Lung (tissue), 12 donors: ENCODE measurements around the gene VEGFA. TPM values are rescaled to one million over a fixed set of nuclear protein-coding genes. Genes with fewer than 3 reads are reported as not detected.

Experiments
- ATAC-seq: fragments of 200-7000 bp; cut with Tn5 transposase; one replicate; pipeline ENCODE4 v1.9.1; 2020; ENCODE audit warnings: moderate number of reproducible peaks; ENCODE audit not compliant: insufficient read depth, low FRiP score
- DNase-seq, 3 donors: peaks; one replicate each; pipeline ENCODE4 v3.0.0-alpha.2; 2013 to 2017
- H3K27ac ChIP-seq, 2 donors: one replicate each; pipeline ENCODE4 v1.5.1; 2013; ENCODE audit warnings: mild to moderate bottlenecking in 2 of 2, moderate library complexity in 2 of 2, control low read depth in 1 of 2, inconsistent platforms in 1 of 2, low read depth in 1 of 2, low read length in 1 of 2
- H3K27me3 ChIP-seq, 3 donors: one replicate each; pipeline ENCODE4 v1.5.1; 2013; ENCODE audit warnings: low read length in 2 of 3; ENCODE audit not compliant: control insufficient read depth in 3 of 3, insufficient read depth in 3 of 3
- H3K36me3 ChIP-seq, 4 donors: one replicate each; pipeline ENCODE4 v1.5.1; 2013; ENCODE audit warnings: low read length in 4 of 4, mild to moderate bottlenecking in 1 of 4, moderate library complexity in 1 of 4; ENCODE audit not compliant: control insufficient read depth in 4 of 4, insufficient read depth in 4 of 4
- H3K4me1 ChIP-seq, 5 donors: one replicate each; pipeline ENCODE4 v1.5.1; 2013; ENCODE audit warnings: low read length in 5 of 5, mild to moderate bottlenecking in 2 of 5, moderate library complexity in 1 of 5; ENCODE audit not compliant: control insufficient read depth in 5 of 5, insufficient read depth in 5 of 5
- H3K4me3 ChIP-seq: one replicate; pipeline ENCODE4 v1.5.1; 2013; ENCODE audit warnings: mild to moderate bottlenecking, control low read depth, moderate library complexity
- H3K9ac ChIP-seq, 2 donors: one replicate each; pipeline ENCODE4 v1.5.1; 2013; ENCODE audit warnings: low read length in 2 of 2, control low read depth in 1 of 2; ENCODE audit not compliant: insufficient read depth in 1 of 2
- H3K9me3 ChIP-seq, 4 donors: one replicate each; pipeline ENCODE4 v1.5.1; 2013; ENCODE audit warnings: low read length in 3 of 4, mild to moderate bottlenecking in 1 of 4, moderate library complexity in 1 of 4; ENCODE audit not compliant: control insufficient read depth in 4 of 4, insufficient read depth in 3 of 4
- CTCF ChIP-seq: IDR thresholded peaks from 2 replicates; pipeline ENCODE4 v1.5.1; 2012; ENCODE audit warnings: mild to moderate bottlenecking; ENCODE audit errors: control extremely low read depth, extremely low read depth
- WGBS, 2 donors: extraction: QIAGEN DNeasy Blood & Tissue Kit; methylation state at CpG; one replicate each; pipeline ENCODE4 v1.1.7; 2013; 5-methylcytosine and 5-hydroxymethylcytosine counted together
- polyA plus RNA-seq, 2 donors: library from polyadenylated mRNA; stranded (reverse); fragments of 200-250 nt; gene quantifications; one replicate each; pipeline ENCODE4 v1.2.1, GENCODE V29; 2013
- total RNA-seq, 2 donors: library from RNA; depleted of rRNA in 1 of 2; stranded (reverse); fragments of >200 nt in 1 of 2; gene quantifications; one replicate each; pipeline ENCODE4 v1.2.1, GENCODE V29; 2014 to 2021
- donor health status: control.
- donor health status: control.
- donor health status: Bipolar disorder and iron deficiency.
- donor health status: healthy.
- donor health status: DM: yes; HTN: yes; CAD: no.

The VEGFA gene
- total and polyA plus RNA-seq, 4 donors, result 98.3 to 275 (median 140) TPM

- WGBS, 2 donors, result 93 to 97% methylated on average over 6 of the region's 6 CpGs
- DNase-seq, result no peak
- no peak for ATAC-seq
- peaks cover 0 to 1% (median 0%) of the 10 kb centered on the region in 4 donors for H3K9me3 ChIP-seq
- no peak overlapping the region for H3K4me3 ChIP-seq
- H3K27me3 ChIP-seq, result no peaks in the 10 kb centered on the region
- H3K36me3 ChIP-seq, result no peaks in the 10 kb centered on the region
- H3K9ac ChIP-seq, result no peak overlapping the region
- no peak overlapping the region for H3K27ac ChIP-seq
- TF ChIP-seq CTCF, result no peak
- H3K4me1 ChIP-seq, result peaks cover 0 to 28% (median 12%) of the 10 kb centered on the region in 5 donors
Observed at GRCh38 chr6:43810965-43811732, 41.1 kb downstream of the VEGFA start.

GRCh38 chr6:43811733-43812099 lies 41.7 kb downstream of the VEGFA start:
- no peaks in the 10 kb centered on the region for H3K36me3 ChIP-seq
- no peak overlapping the region for H3K4me3 ChIP-seq
- H3K27ac ChIP-seq, result no peak overlapping the region
- DNase-seq (no peak), ATAC-seq (no peak)
- peaks cover 0 to 1% (median 0%) of the 10 kb centered on the region in 4 donors for H3K9me3 ChIP-seq
- WGBS, 2 donors, result 91 to 98% methylated on average over 2 of the region's 2 CpGs
- no peak for TF ChIP-seq CTCF
- H3K9ac ChIP-seq, result no peak overlapping the region
- peaks cover 0 to 24% (median 7%) of the 10 kb centered on the region in 5 donors for H3K4me1 ChIP-seq
- H3K27me3 ChIP-seq, result no peaks in the 10 kb centered on the region

GRCh38 chr6:43812850-43813578 lies 43.0 kb downstream of the VEGFA start:
- Histone ChIP-seq H3K9me3 (peaks cover 0 to 1% (median 0%) of the 10 kb centered on the region in 4 donors), H3K4me1 (peaks cover 0 to 11% (median 7%) of the 10 kb centered on the region in 5 donors), H3K27ac (peak overlapping the region in 1 of 2 donors; percentile 37), H3K4me3 (no peak overlapping the region), H3K36me3 (no peaks in the 10 kb centered on the region), H3K27me3 (no peaks in the 10 kb centered on the region), H3K9ac (no peak overlapping the region)
- no peak for TF ChIP-seq CTCF
- DNase-seq (peak in 2 of 3 donors; percentile 50 to 53), ATAC-seq (peak; percentile 67)
- 47 to 54% methylated on average over 8 of the region's 8 CpGs for WGBS, 2 donors
